Hepatocyte (in vitro differentiated cells): ENCODE measurements around the gene POLR1C. TPM values are rescaled to one million over a fixed set of nuclear protein-coding genes. Genes with fewer than 3 reads are reported as not detected.

Experiments
- DNase-seq: peaks from one replicate; pipeline ENCODE4 v3.0.0-alpha.2; 2016; ENCODE audit warnings: low spot score
- H2AFZ ChIP-seq: fragments of 200-600 bp; sonication (generic); 2 replicates; pipeline ENCODE4 v1.6.0; 2016; ENCODE audit warnings: antibody characterized with exemption, mild to moderate bottlenecking
- H3K27ac ChIP-seq: fragments of 200-600 bp; sonication (generic); 2 replicates; pipeline ENCODE4 v1.5.1; 2016; ENCODE audit warnings: mild to moderate bottlenecking
- H3K27me3 ChIP-seq: fragments of 200-600 bp; sonication (generic); 2 replicates; pipeline ENCODE4 v1.6.1; 2016
- H3K36me3 ChIP-seq: fragments of 200-600 bp; sonication (generic); replicated peaks from 2 replicates; pipeline ENCODE4 v1.5.1; 2016; ENCODE audit warnings: low read depth; ENCODE audit not compliant: insufficient read depth
- H3K4me1 ChIP-seq: fragments of 200-600 bp; sonication (generic); 2 replicates; pipeline ENCODE4 v1.5.1; 2016; ENCODE audit warnings: mild to moderate bottlenecking, moderate library complexity; ENCODE audit not compliant: insufficient read depth
- H3K4me2 ChIP-seq: fragments of 200-600 bp; sonication (generic); 2 replicates; pipeline ENCODE4 v1.6.0; 2016
- H3K4me3 ChIP-seq: fragments of 200-600 bp; sonication (generic); 2 replicates; pipeline ENCODE4 v1.5.1; 2016; ENCODE audit warnings: mild to moderate bottlenecking
- H3K79me2 ChIP-seq: fragments of 200-600 bp; sonication (generic); 2 replicates; pipeline ENCODE4 v1.6.0; 2017; ENCODE audit warnings: mild to moderate bottlenecking
- H3K9me2 ChIP-seq: fragments of 200-600 bp; sonication (generic); replicated peaks from 2 replicates; pipeline ENCODE4 v1.6.0; 2017; ENCODE audit warnings: mild to moderate bottlenecking; ENCODE audit not compliant: insufficient read depth
- H3K9me3 ChIP-seq: fragments of 200-600 bp; sonication (generic); 2 replicates; pipeline ENCODE4 v1.5.1; 2016; ENCODE audit warnings: low read depth, mild to moderate bottlenecking
- H4K20me1 ChIP-seq: fragments of 200-600 bp; sonication (generic); 2 replicates; pipeline ENCODE4 v1.6.0; 2016; ENCODE audit warnings: mild to moderate bottlenecking; ENCODE audit not compliant: insufficient read depth, poor library complexity, severe bottlenecking
- EZH2 ChIP-seq: fragments of 200-600 bp; sonication (generic); IDR thresholded peaks from 2 replicates; pipeline ENCODE4 v1.6.1; 2016; ENCODE audit warnings: antibody characterized with exemption, mild to moderate bottlenecking, borderline replicate concordance
- EZH2phosphoT487 ChIP-seq: fragments of 200-600 bp; sonication (generic); IDR thresholded peaks from one replicate; pipeline ENCODE4 v1.6.1; 2018; ENCODE audit warnings: antibody characterized with exemption, mild to moderate bottlenecking, low read depth, moderate library complexity; ENCODE audit not compliant: unreplicated experiment, severe bottlenecking
- WGBS: methylation state at CpG from one replicate; pipeline ENCODE4 v1.1.6; 2016; ENCODE audit warnings: low lambda C conversion rate; ENCODE audit errors: missing lambda C conversion rate; 5-methylcytosine and 5-hydroxymethylcytosine counted together
- polyA plus RNA-seq: library from polyadenylated mRNA; unstranded; fragments of >200 nt; fragmentation: Nextera tagmentation; extraction: Ambion mirVana; gene quantifications from 2 replicates; pipeline ENCODE4 v1.2.1, GENCODE V29; 2016
- total RNA-seq: library from RNA; depleted of rRNA; stranded (reverse); fragments of >200 nt; gene quantifications from 2 replicates; pipeline ENCODE4 v1.2.3, GENCODE V29; 2014
- TF ChIP-seq, protein P1 (sequence below): fragments of 200-600 bp; sonication (generic); IDR thresholded peaks from 2 replicates; pipeline ENCODE4 v1.5.1; 2016; ENCODE audit warnings: antibody characterized with exemption, mild to moderate bottlenecking; ENCODE audit not compliant: poor library complexity

The POLR1C gene
- total and polyA plus RNA-seq, 2 experiments from 2014 or later = 26.1 to 36.2 TPM

DNA sequence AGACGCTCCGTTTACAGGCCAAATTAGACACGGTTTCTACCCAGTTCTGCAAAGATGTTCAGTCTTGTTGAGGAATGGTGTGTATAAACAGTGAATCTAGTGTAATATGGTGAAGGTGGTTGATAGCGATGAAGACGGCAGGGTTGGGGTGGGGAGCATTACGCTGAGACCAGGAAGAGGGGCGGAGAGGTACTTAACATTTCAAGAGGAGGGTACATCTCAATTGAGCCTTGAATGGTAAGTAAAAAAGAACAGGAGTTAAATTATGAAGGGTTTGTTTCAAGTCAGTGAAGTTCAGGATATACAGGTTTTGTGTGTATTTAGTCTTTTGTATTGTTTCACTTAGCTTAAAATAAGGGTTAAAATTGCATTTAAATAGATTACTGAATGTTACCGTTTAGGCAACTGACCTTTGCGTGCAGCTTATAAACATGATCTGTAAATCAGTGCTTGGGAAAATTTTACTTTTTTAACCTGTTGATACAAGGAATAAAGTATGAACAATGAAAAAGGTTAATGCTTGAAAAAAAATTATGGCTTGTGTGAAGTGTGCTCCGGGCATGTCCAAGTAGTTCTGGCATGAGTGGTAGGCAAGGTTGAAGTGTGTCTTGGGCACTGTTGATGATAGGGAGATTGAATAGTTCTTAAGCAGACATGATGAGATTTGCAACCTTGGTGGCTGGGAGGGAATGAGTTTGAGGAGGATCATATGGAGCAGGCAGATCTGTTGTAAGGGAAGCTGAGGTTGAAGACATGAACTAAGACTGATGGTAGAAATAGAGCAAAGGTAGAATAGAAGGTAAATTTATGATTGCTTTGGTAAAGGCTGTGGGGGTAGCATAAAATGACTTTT lies 842 bp downstream of the POLR1C start:
- H3K27ac ChIP-seq = peak overlapping the region; percentile 24
- H3K79me2 ChIP-seq = peaks cover 49% of the 10 kb centered on the region

DNA sequence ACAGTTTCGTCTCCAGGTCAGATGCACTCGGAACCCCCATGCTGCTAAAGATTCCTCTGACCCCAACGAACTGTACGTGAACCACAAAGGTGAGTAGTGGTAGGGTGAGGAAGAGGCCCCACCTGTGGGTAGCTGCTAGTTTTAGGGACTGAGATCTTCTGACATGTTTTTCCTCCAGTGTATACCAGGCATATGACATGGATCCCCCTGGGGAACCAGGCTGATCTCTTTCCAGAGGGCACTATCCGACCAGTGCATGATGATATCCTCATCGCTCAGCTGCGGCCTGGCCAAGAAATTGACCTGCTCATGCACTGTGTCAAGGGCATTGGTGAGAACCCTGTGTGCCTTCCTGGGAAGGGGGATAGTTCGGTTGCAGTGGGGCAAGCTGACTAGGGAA lies 3.2 kb downstream of the POLR1C start:
- no peak overlapping the region for H3K4me2 ChIP-seq
- TF ChIP-seq EZH2 (no peak), EZH2phosphoT487 (no peak)
- TF ChIP-seq, protein P1, sequence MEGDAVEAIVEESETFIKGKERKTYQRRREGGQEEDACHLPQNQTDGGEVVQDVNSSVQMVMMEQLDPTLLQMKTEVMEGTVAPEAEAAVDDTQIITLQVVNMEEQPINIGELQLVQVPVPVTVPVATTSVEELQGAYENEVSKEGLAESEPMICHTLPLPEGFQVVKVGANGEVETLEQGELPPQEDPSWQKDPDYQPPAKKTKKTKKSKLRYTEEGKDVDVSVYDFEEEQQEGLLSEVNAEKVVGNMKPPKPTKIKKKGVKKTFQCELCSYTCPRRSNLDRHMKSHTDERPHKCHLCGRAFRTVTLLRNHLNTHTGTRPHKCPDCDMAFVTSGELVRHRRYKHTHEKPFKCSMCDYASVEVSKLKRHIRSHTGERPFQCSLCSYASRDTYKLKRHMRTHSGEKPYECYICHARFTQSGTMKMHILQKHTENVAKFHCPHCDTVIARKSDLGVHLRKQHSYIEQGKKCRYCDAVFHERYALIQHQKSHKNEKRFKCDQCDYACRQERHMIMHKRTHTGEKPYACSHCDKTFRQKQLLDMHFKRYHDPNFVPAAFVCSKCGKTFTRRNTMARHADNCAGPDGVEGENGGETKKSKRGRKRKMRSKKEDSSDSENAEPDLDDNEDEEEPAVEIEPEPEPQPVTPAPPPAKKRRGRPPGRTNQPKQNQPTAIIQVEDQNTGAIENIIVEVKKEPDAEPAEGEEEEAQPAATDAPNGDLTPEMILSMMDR = no peak
- no peak overlapping the region for H3K27ac ChIP-seq
- H3K4me3 ChIP-seq = no peak overlapping the region
- H2AFZ ChIP-seq = no peak overlapping the region
- H3K36me3 ChIP-seq = no peaks in the 10 kb centered on the region
- DNase-seq = no peak
- H3K9me3 ChIP-seq = no peaks in the 10 kb centered on the region
- peaks cover 5% of the 10 kb centered on the region for H4K20me1 ChIP-seq
- no peaks in the 10 kb centered on the region for H3K9me2 ChIP-seq
- 97% methylated on average over 8 of the region's 8 CpGs for WGBS
- H3K79me2 ChIP-seq = peaks cover 41% of the 10 kb centered on the region
- H3K4me1 ChIP-seq = peaks cover 18% of the 10 kb centered on the region
- no peaks in the 10 kb centered on the region for H3K27me3 ChIP-seq

More for the DNA sequence above, 842 bp downstream of the POLR1C start:
- H3K27me3 ChIP-seq = no peaks in the 10 kb centered on the region
- no peaks in the 10 kb centered on the region for H3K9me2 ChIP-seq
- H3K4me3 ChIP-seq = peak overlapping the region; percentile 62
- TF ChIP-seq EZH2phosphoT487 = no peak
- TF ChIP-seq EZH2 = no peak
- TF ChIP-seq, protein P1 = no peak
- peak overlapping the region; percentile 50 for H2AFZ ChIP-seq
- H3K9me3 ChIP-seq = no peaks in the 10 kb centered on the region
- WGBS = 8% methylated on average over 10 of the region's 10 CpGs
- H3K4me1 ChIP-seq = peaks cover 19% of the 10 kb centered on the region
- H3K4me2 ChIP-seq = peak overlapping the region; percentile 82
- peaks cover 10% of the 10 kb centered on the region for H4K20me1 ChIP-seq
- DNase-seq = no peak
- H3K36me3 ChIP-seq = no peaks in the 10 kb centered on the region

DNA sequence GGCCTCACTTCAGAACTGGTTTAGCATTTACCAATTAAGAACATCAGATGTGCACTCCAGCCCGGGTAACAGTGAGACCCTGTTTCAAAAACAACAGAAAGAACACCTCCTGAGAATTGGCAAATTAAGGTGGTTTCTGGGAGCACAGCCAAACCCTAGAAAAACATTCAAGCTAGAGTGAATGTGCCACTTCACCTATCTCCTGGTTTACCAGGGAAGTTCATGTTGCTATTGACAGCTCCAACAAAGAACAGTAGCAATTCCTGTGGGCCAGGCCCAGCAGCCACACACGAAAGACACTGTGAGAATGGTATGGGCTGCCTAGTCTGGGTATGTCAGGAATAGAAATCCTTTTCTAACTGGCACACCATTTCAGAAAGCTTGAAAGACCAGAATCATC lies 4.9 kb downstream of the POLR1C start:
- Histone ChIP-seq H3K27ac (no peak overlapping the region), H4K20me1 (no peaks in the 10 kb centered on the region), H3K4me2 (no peak overlapping the region), H3K36me3 (no peaks in the 10 kb centered on the region), H3K9me3 (no peaks in the 10 kb centered on the region), H3K79me2 (peaks cover 26% of the 10 kb centered on the region), H3K4me1 (peaks cover 9% of the 10 kb centered on the region), H3K9me2 (no peaks in the 10 kb centered on the region), H2AFZ (no peak overlapping the region), H3K27me3 (no peaks in the 10 kb centered on the region), H3K4me3 (no peak overlapping the region)
- no peak for DNase-seq
- TF ChIP-seq EZH2 = no peak
- no peak for TF ChIP-seq EZH2phosphoT487
- TF ChIP-seq, protein P1 = no peak
- 100% methylated on average over 2 of the region's 2 CpGs for WGBS
